Subcutaneous adipose tissue (tissue), 4 donors: ENCODE measurements around the gene SGPL1. TPM values are rescaled to one million over a fixed set of nuclear protein-coding genes. Genes with fewer than 3 reads are reported as not detected.

ENCODE experiments used
- total RNA-seq, 4 donors: library from RNA; depleted of rRNA; stranded (reverse); fragments of >200 nt; gene quantifications; one replicate each; pipeline ENCODE4 v1.1.0, GENCODE V29; 2016
- TF ChIP-seq, protein P1 (sequence below): fragments of 450-650 bp; IDR thresholded peaks from one replicate; pipeline ENCODE4 v1.5.1; 2016; ENCODE audit warnings: low read depth, mild to moderate bottlenecking, control low read depth, antibody characterized with exemption, moderate library complexity

The SGPL1 gene
- total RNA-seq, 4 donors from 2014 or later = 25.9 to 52.6 (median 42.0) TPM

DNA sequence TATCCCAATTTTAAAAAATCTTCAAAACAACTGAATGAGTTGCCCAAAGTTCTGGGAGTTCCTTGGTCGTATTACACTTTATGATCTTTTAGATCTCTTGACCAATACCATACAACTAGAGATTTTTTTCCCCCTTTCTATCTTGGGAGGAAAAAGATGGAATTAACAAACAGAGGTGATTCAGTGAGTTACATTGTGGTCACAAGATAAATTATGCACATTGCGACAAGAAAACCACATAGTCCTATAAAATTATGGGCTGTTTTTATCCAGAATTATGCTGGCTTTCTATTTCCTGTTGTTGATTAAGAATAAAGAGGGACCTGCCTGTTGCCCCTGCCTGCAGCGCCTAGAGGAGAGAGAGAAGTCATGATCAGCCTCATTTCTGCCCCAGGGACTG is 8.2 kb upstream of the SGPL1 start:
- TF ChIP-seq, protein P1, sequence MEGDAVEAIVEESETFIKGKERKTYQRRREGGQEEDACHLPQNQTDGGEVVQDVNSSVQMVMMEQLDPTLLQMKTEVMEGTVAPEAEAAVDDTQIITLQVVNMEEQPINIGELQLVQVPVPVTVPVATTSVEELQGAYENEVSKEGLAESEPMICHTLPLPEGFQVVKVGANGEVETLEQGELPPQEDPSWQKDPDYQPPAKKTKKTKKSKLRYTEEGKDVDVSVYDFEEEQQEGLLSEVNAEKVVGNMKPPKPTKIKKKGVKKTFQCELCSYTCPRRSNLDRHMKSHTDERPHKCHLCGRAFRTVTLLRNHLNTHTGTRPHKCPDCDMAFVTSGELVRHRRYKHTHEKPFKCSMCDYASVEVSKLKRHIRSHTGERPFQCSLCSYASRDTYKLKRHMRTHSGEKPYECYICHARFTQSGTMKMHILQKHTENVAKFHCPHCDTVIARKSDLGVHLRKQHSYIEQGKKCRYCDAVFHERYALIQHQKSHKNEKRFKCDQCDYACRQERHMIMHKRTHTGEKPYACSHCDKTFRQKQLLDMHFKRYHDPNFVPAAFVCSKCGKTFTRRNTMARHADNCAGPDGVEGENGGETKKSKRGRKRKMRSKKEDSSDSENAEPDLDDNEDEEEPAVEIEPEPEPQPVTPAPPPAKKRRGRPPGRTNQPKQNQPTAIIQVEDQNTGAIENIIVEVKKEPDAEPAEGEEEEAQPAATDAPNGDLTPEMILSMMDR = no peak

DNA sequence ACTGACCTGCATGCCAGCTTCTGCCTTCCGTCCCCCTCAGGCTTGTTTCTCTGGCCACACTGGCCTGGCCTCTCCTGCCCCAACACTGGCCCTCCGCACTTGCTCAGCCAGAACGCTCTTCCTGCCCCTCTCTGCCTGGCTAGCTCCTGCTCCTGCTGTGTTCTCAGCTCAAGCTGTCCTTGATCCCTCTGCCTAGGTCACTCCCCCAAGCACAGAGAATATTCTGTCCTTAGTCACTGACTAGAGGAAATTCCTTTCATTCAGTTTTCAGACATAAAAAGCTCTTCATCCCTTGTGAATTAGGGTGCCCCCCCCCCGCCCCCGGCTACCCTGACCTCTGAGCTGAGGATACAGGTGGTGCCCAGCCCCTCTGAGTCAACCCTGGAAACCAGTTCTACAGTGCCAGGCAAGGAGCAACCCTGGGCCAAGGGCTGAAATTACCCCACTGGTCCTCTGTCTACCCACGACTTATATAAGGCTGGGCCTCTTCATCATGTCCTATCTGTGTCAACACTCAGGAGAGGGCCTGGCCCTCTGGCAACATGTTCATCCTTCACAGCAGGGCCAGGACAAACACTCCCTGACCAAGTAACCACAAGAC is 6.6 kb upstream of the SGPL1 start:
- TF ChIP-seq, protein P1 = no peak

GRCh38 chr10:70809726-70810125 is 6.0 kb upstream of the SGPL1 start:
- TF ChIP-seq, protein P1 = no peak

- TF ChIP-seq, protein P1 = no peak
Observed at GRCh38 chr10:70810967-70811366, 4.8 kb upstream of the SGPL1 start.

- TF ChIP-seq, protein P1 = no peak
Observed at GRCh38 chr10:70811881-70812280, 3.9 kb upstream of the SGPL1 start.

- TF ChIP-seq, protein P1 = no peak
Observed at GRCh38 chr10:70812814-70813213, 2.9 kb upstream of the SGPL1 start.

DNA sequence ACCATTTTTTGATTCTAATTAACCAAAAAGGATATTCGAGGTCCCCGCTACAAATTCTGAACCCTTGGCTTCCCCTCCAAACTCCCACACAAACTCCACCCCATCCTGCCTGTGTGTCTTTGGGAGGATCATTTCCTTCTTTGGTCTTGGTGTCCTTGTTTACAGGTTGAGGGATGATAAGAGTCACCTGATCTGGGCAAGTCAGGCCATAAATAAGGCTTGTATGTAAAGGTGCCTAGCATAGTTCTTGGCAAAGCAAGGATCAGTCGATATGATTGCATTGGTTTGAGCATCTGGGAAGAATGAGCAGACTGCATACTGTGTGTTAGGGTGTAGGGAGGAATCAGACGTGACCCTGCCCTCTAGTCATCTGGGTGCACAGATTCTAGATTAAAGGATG is 1.6 kb upstream of the SGPL1 start:
- TF ChIP-seq, protein P1 = no peak
